Measurements from ENCODE around the gene DPEP3.

DPEP3 gene

DNA sequence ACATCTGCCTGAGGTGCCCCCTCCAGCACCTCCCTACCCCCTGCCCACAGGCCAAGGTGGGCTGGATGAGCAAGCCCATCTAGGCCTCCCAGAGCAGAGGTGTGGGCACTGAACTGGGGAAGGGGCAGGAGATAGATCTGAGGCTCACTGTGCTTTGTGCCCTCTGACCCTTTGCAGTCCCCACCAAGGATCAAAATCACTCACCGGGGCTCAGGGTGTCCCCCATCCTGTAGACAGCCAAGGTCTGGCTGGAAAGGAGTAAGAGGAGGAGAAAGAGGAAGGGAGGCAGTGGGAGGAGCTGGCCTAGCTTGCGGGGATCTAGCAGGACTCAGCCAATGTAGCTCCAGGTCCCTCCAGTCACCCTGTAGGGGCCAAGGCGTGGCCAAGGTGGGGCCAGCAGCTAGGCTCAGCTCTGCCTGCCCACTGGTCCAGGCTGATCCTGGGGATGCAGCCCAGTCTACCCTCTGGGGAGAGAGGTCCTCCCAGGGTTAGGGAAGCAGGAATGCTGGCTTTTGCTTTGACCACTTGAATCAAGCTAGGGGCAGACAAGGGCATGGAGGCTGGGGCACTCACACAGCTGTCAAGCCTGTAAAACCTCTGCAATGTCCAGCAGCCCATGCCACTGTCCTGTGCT lies 13.6 kb downstream of the DPEP3 start:
- no peak for DNase-seq (ENCODE audit: low spot score)

DNA sequence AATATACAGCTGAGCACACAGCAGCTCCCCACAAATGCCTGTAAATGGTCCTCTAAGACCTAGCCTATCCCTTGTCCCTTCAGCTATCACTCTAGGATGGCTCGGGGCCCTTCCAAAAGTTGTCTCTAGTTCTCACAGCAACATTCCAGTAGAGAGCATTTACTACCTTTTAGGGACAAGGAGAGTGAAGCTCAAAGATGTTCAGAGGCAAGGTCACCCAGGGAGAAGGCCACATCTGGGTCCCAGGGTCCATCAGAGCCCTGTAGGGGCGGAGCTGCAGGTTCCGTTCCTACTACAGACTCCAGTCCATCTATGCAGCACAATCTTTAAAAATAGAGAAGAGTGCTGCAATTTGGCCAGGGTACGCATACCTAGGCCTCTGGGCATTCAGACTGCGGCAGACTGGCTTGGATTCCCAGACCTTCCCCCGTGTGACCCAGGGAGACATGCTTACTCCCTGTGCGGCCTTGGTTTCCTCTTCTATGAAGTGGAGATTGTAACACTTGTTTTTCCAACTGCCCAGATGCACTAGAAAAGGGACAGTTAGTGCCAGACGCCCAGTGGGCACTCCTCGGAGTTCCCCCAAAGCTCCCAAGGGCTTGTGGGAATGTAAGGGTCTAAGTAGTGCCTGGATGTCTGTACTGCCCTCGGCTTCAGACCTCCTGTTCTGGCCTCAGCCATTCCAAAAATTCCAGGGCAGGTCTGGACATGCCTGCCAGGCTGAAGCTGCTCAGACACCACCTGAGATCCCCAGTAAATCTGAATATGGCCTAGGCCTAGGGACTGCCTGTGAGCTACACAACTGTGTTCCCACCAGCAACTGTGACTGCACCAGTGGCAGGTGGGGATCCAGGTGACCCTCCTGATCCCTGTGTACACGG lies 14.4 kb downstream of the DPEP3 start:
- no peak for DNase-seq (ENCODE audit: low spot score)

DNA sequence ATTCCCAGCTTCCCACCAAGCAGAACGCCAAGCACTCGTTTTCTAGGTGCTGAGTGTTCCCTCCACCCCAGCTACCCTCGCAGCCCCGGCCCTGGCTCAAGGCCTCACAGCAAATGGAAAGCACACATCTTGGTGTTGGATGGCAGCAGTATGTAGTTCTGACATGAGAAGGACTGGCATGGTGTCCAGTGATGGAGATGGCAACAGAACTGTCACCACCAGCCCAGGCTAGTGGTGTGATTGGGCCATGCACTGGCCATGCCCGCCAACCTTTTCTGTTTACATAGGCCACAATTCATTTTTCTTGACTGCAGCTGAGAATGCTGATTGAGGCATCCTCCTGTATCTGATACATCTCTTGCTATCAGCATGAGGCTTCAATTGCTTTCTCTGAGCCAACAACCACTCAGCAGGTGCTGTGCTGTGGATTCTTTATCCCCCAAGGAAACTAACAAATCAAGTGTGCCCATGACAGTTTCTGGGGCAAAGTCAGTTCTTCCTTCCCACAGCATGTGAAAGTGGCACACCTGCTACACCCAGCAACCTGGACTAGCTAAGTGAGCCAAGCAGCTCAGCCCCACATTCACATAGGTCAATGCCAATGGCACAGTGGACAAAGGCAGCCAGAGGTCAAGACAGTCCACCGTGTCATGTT lies 15.7 kb downstream of the DPEP3 start:
- no peak for DNase-seq (ENCODE audit: low spot score)

DNA sequence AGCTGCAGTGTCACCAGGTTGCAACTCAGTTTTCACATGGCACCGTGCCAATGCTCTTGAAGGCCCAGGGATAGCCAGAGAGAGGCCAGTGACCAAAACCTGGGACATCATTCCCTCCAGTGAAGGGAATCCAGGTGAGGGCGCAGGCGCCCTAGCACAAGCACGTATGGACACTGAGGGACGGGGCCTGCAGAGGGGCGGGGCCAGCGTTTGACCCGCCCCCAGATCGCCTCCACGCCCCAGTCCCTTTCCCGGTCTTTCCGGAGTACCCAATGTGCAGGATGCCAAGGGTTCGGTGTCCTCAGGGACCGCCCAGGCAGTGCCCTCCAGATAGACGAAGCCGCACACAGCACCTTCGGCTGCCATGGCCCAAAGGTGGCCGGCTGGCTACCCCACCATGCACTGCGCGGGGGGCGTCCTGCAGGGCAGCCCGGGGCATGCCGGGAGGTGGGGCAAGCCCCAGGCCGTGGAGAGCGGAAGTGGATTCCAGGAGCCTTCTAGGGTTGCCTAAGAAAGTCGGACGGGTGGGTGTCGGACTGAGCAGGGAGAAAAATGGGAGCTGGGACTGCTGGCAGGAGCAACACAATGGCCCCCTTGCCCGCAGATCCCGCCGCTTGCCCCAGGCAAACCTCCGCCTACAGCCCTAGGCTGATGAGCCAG lies 16.5 kb downstream of the DPEP3 start:
- DNase-seq (ENCODE audit: low spot score): no peak

DNA sequence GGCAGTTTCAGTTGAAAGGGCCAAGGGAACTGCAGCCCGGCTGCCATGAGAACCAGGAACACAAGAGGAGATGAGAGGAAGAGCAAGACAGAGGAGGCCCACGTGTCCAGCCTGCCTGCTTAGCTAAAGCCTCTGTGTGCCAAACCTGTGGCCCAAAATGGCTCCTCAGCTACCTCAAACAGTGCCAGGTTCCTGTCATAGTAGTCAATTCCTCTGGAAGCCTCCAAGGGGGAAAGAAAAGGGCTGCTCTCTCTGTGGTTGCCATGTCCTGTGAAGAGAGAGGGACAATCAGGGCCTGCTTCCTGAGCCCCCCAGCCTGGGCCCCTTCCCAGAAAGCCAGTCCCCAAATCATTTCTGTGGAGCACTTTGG lies 17.0 kb downstream of the DPEP3 start:
- no peak for DNase-seq (ENCODE audit: low spot score)

DNA sequence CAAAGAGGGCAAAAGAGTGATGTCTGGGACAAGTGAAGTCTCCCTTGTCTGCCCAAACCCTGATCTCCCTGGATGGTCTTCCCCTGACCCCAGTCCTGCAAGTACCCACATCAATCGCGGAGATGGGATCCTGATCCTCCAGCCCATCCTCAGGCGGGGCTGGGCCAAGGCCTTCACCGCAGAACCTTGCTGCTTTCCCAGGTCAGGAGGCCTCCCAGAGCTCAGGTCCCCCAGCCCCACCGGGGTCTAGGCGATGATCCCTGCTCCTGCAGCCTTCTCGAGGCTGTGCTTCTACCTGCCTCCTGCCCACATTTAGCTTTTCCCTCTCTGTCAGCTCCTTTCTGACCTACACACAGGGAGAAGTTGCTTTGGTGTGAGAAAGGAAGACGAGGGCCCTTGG lies 18.2 kb downstream of the DPEP3 start:
- no peak for DNase-seq (ENCODE audit: low spot score)

DNA sequence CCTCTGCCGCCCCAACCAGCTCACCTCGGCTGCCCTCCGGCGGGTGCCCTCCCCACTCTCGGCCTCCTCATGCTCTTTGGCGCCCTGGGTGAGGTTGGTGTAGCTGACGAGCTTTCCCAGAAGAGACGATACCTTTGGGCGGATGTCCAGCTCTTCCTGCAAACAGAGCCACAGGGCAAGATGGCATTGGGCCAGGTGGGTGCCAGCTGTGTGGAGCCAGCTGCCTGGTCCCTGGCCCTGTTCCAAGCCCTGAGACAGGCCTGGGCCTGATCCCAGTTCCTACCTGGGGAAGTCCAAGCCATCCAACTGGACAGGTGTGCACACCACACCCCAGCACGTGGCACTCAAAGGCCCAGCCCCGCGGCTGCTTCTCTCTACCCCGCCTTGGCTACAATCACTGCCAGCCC lies 18.7 kb downstream of the DPEP3 start:
- DNase-seq (ENCODE audit: low spot score): no peak

DNA sequence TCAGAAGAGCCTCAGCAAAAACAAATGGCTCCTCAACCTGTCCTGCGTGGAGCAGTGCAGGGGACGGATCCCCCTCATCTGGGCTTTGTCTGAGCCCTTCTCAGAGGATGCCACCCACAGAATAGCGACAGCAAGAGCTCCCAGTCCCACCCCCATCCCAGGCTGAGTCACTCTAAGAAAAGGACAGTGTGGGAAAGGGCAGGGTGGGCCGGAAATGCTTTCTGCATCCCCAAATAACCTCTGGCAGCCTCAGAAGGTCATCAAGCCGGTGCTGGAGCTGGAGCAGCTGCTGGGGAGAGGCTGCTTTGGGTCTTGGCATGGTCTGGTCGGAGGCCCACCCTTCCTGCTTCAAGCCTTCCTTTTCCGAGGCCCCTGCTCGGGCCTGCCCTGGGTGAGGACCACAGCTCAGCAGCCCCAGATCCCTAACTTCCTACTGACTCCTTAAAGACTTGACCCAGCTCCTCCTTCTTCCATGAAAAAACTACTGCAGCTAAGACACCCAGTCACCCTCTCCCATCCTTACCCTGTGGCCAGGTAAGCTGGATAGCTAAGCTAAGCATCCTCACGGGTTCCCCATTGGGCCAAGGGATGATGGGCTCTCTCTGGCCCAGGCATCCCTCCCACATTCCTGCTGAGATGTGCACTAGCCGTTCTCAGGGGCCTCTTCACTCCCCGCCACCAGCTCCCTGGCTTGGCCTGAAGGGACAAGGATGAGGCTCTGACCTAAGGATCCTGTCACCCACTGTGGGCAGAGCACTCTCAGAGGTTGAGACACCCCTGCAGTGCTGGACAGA lies 20.6 kb downstream of the DPEP3 start:
- no peak for DNase-seq (ENCODE audit: low spot score)

DNA sequence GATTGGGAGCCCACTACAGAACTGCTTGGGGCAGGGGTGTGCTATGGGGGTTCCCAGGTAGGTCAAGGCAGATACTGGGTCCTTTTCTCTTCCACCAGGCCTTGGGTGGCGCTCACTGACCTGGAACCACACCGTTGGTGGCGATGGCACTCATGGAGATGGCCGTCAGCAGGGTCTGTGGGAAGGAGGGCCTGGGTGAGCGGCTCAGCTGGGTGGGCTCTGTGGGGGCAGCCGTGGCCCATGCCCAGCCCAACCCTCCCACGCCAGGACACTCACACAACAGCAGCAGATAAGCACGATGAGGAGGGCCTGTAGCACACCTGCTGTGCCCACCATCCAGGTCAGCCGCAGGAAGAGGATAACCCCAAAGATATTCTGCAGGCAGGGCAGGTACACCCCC lies 22.7 kb downstream of the DPEP3 start:
- DNase-seq (ENCODE audit: low spot score): peak; percentile 46

DNA sequence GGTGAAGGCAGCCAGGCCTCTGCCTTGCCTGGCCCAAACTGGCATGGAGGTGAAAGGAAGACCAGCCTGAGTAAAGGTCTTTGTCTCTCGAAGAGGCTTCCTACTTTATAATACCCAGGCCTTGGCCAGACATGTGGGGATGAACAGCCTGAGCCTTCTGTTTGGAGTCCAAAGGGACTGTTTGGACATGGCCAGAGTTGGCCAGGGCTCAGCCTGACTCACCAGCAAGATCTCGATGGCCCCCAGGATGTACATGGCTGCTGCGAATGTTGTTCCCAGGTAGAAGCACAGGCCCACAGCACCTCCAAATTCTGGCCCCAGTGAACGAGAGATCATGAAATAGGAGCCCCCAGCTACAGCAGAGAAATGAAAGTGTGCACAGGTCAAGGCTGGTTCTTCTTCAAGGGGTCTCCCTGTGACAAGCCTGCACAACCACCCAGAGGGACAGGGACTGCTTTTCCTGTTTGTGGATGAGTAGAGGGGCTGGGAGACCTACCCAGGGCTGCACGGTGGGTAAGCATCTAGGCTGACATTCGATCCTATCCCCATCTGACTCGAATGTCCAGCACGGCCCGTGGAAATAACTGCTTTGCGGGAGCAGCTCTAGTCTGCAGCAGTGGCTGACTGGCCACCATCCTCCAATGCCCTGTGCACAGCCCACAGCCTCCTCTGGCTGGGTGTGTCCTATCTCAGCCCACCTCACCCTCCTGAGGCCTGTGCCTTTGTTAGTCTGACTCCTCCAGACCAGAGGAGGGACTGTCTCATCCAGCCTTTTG lies 25.7 kb downstream of the DPEP3 start:
- DNase-seq (ENCODE audit: low spot score): peak; percentile 48

DNA sequence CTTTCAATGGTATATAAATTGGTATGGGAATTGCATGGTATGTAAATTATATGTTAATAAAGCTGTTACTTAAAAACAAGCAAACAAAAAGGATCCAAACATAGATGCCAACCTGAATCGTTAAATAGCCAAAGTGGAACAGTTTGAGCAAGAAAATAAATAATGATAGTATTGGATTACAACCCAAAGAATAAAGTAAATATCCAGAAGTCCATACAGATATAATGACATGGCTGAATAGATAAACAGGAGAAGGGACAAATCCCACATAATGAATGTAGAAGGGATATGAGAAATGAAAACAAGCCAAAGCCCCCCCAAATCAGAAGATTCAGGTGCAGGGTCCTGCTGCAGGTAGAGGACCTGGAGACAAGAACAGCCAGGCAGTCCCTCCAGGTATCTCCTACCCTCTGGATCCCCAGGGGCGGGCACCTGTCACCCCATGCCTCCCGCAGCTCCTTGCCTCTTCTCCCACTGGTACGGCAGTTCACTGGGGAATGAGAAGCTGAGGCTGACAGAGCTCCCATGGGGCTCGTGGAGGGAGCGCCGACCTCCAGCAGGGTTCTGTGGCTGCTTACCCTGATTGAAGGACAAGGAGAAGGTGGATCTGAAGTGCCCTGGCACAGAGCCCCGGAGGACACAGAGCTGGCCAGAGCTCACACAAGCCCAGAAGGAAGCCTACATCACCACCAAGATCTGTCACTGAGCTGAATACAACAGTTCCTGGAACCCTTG lies 26.5 kb downstream of the DPEP3 start:
- DNase-seq (ENCODE audit: low spot score): no peak

DNA sequence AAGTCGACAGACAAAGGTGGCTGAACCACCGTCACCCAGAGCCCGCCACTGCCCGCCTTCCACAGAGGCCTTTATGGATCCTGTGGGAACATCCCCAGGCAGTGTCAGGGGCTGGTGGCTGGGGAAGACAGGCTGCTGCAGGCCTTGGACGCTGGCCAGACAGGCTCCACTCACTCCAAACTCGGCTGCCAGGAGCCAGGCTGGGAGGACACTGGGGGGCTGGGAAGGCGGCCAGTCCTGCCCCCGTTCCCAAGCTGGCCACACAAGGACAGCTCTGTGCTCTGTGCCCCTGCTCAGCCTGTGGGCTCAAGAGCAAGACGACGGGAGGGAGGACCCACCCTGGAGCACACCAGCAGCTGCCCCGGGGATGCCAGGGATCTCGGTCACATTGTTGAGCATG lies 28.8 kb downstream of the DPEP3 start:
- DNase-seq (ENCODE audit: low spot score): no peak

DNA sequence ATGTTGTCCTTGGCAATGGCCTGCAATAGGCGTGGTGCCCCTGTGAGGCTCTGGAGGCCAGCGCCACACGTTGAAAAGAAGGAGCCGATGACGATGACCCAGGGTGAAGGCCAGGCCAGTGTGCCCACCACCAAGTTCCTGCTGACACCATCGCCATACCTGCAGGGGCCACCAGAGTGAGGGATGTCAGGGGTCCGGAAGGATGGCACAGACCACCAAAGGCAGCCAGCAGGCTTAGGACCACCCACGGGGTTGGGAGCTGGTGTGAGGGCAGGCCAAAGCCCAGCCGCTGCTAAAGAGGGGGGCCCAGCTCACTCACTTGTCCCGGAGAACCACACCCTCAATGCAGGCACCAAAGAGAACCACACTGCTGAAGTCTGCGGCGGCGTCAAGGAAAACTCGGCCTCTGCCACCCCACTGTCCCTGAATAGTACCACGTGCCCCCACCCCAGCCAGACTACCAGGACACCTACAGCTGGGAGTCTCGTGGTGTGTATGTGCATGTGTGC lies 29.9 kb downstream of the DPEP3 start:
- no peak for DNase-seq (ENCODE audit: low spot score)

DNA sequence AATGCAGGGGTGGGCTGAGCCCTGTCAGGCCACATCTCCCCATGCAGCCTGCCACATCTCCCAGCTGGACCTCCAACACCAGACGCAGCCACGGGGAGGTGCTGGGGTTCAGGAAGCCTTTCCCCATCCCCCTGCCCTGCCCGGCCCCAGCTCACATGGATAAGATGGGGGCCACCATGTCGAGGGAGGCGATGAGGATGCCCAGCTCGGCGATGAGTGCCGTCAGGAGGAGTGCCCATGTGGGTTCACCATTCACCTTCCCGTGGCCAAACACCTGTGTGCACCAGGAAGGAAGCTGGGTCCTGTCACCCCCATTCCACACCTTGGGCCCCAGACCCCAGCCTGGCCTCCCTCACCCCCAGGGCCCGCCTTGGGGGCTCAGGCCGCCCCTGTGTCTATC lies 30.7 kb downstream of the DPEP3 start:
- DNase-seq (ENCODE audit: low spot score): no peak

DNA sequence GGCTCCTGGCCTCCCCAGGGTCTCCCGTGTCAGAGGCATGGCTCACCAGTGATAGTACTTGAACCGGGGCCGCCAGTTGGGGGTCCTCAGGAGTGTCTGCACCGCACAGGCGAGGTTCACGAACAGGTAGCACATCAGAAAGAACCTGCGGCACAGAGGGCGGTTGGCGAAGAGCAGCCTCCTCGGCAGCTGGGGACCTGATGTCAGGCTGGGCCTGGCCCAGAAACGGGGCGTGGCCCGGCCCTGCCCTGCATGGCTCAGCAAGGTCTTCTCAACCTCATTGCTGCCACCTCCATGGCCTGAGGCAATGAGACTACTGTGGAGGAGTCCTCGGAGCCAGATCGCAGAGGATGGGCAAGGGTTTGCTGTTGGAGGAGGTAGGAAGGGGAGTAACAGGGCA lies 32.3 kb downstream of the DPEP3 start:
- no peak for DNase-seq (ENCODE audit: low spot score)

DNA sequence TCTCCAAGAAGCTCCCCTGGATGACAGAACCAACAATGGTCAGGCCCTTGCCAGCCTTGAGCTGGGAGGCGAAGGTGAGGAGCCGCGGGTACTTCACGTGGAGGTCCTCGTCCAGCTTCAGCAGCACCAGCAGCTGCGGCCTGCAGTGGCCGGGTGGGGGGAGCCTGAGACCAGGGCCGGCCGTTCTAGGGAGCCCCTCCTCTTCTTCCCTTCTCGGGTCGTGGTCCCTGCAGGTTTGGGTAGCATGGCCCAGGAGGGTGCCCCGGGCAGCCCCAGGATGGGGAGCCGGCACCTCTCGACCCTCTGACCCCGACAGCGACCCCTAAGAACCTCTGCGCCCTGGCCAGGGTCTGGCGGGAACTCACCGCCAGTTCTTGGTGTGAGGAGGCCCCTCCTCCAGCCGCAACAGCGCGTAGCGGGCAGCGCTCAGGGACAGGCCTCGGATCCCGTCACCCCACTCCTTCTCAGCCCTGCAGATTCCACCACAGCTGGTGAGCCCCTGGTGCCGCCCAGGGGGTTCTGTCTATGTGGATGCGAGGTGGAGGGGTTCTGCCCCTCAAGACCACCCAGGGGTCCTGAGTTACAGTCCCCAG lies 33.2 kb downstream of the DPEP3 start:
- DNase-seq (ENCODE audit: low spot score): no peak

DNA sequence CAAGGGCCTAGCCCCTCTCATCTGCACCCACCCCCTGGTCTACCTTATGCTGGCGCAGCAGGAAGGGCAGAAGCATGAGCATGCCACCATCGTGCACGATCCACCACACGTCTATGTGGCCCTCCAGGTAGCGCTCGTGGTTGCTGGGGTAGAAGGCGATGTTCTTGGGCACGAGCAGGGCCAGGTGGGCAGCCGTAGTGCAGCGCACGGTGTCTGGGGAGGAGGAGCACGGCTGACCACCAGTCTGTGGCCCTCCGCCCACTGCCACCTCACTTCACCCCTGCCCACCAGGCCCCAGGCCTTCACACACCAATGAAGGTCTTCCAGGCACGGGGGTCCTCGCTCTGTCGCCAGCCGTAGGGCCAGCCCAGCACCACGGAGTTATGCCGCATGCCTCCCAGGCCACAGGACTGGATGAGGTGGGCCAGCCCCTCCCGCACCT lies 34.1 kb downstream of the DPEP3 start:
- no peak for DNase-seq (ENCODE audit: low spot score)

DNA sequence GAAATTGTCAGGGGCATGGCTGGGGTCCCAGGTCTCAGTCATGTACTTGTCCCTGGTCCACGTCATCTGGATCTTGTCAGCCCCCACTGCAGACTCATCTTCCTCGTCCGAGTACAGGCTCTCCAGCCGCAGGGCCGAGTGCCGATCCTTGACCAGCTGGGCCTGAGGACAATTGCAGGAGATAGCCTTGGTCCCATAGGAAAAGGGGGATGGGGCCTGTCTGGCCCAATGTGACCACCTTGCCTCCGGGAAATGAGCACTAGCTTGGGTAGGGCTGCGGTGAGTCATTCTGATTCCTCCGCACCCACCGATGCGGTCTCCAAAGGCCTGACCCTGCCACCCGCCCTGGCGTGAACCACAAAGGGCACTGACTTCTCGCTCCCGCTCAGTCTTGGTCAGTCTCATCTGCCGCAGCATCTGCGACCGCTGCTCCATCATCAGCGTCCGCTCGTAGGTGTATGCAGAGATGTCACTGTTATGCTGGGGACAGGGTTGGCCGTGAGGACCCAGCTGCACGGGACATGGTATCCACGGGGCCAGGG lies 34.8 kb downstream of the DPEP3 start:
- DNase-seq (ENCODE audit: low spot score): no peak

DNA sequence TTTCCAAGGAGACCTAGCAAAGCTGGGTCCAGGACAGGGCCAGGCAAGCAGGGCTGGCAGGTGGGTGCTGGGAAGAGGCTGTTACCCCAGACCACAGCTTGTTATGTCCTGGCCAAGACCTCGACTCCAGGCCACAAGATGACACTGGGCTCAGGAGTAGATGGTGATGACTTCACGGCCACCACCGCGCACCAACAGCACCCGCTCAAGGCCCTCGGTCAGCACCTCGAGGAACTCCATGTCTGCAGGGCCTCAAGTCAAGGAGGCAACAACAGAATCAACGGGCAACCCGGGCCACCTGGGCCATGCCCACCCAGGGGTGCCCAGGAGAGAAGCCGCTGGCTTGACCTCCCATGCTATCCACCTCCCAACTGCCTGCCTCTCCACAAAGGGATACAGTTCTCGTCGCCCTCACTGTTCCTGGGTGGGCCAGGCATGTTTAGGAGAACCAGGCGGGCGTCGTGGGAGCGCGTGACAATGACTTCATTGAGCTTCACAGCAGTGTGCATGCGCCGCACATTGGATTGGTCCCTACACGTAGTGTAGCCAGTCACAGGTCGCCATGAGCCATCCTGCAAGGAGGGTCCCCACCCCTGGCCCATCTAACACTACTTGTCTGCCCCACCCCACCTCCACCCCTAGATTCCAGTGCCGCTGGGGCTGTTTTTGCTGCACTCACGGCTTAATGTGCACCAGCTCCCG lies 35.5 kb downstream of the DPEP3 start:
- no peak for DNase-seq (ENCODE audit: low spot score)

Data from left forelimb (tissue), 1 donor.